GM21381 (cell line): Measurements from ENCODE around the gene TSPAN19.

Source experiments
- ATAC-seq: cut with Tn5 transposase; IDR thresholded peaks from one replicate; pipeline ENCODE4 v1.9.1; 2021; ENCODE audit warnings: mild to moderate bottlenecking, moderate library complexity; ENCODE audit not compliant: unreplicated experiment

Gene TSPAN19

GRCh38 chr12:85002778-85003296 lies 33.2 kb downstream of the TSPAN19 start:
- ATAC-seq = no peak

DNA sequence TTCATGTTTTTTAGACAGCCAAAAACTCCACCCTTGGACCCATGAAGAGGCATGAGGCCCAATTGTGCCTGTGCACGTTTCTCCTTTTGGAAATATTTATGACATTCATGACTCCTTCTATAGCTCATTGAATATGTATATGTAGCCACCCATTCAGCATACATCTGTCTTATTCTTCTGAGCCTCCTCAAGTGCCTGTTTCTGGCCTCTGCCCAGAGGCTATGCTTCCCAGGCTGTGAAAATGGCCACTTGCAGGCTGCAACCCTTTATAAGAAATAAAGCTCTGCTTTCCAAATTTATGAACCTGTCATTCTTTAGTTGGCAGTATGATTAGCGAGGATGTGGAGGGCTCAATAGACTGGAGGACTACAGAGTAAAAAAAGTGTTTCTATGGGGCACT lies 35.3 kb downstream of the TSPAN19 start:
- no peak for ATAC-seq

DNA sequence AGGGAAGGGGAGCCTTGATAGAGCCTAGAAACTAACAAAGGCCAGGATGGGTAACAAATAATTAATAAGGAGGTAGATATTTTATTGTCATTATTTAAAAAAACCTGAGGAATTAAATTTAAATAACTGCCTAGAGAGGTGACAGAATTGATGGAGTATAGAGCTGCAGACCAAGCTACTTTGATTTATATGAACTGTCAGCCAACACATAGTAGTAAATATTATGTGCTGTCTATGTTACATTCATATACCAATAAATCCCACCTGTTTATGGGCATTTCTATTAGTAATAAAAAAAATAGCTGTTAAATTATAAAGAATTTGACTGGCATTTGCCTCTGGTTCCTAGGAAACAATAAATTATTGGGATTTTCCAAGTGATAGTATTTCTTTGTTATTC lies 37.7 kb downstream of the TSPAN19 start:
- no peak for ATAC-seq

GRCh38 chr12:84996759-84997158 lies 39.3 kb downstream of the TSPAN19 start:
- no peak for ATAC-seq

- no peak for ATAC-seq
Observed at GRCh38 chr12:84995641-84996040, 40.4 kb downstream of the TSPAN19 start.

DNA sequence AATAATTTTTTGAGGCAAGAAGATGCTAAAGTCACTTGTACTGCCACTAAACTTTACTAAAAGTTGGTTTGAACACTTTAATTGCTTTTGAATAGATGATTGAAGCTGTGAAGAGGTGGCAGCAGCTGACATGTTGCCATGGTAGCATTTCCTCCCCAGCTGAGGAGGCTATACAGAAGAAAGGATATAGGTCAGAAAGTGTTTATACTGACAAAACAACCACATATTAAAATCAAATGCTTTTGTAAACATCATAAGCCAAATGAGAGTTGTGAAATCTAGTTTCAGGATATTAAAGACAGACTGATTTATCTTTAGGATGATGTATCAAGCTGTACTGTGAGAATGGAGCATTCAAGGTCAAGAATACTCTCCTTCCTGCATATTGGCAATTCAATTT lies 41.7 kb downstream of the TSPAN19 start:
- ATAC-seq = no peak

- ATAC-seq = no peak
Observed at GRCh38 chr12:84986586-84986985, 49.5 kb downstream of the TSPAN19 start.

DNA sequence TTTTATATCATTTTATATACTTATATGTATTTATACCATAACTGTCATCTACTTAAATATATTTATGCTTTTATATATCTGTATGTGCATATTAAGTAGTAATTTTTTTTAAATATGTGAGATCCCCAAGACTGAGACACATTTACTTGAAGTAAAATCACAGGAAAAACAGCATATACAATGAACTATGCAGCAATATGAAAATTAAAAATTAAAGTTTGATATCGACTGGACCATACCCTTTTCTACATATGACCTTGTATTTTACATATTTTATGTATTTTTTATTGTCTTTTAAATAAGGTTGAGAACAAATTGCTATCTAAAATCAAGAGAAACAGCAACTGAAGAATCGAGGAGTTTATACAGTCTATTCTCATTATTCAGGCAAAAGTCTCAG lies 50.0 kb downstream of the TSPAN19 start:
- ATAC-seq = no peak

- no peak for ATAC-seq
Observed at GRCh38 chr12:84983289-84983688, 52.8 kb downstream of the TSPAN19 start.

- no peak for ATAC-seq
Observed at GRCh38 chr12:84982888-84983287, 53.2 kb downstream of the TSPAN19 start.

DNA sequence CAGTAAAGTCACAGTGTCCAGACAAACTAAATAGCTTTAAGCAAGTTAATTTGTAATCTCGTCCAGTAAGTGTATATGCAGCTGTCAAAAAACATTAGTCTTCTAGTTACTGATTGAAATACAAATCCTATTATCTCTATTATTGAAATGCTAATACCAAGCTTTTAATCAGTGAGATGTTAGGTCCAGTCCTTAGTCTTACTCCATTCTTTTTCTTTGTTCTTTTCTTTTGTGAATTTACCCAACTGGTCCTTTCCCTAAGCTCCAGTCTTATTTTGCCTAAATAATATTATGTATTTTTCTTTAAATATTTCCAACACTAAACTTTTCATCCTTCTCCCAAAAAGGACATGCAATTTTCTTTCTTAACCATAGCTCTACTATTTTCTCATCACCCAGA lies 57.2 kb downstream of the TSPAN19 start:
- no peak for ATAC-seq

DNA sequence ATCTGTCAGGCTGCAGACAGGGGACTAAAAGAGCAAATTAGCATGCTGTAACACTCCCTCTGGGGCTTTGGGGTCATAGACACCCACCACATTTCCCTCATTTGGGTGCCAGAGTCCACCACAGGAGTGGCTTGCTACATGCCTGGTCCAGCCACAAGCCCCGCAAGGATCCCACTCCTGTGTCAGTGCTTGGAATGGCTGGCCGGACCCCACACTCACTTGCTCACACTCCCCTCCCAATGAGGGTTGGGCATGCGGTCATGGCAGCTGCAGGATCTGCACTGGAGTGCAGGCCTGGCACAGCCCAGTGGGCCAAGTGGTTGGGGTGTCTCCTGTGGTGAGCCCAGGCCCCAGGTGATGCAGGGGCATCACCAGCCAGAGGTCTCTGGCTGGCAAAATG lies 59.9 kb downstream of the TSPAN19 start:
- no peak for ATAC-seq

DNA sequence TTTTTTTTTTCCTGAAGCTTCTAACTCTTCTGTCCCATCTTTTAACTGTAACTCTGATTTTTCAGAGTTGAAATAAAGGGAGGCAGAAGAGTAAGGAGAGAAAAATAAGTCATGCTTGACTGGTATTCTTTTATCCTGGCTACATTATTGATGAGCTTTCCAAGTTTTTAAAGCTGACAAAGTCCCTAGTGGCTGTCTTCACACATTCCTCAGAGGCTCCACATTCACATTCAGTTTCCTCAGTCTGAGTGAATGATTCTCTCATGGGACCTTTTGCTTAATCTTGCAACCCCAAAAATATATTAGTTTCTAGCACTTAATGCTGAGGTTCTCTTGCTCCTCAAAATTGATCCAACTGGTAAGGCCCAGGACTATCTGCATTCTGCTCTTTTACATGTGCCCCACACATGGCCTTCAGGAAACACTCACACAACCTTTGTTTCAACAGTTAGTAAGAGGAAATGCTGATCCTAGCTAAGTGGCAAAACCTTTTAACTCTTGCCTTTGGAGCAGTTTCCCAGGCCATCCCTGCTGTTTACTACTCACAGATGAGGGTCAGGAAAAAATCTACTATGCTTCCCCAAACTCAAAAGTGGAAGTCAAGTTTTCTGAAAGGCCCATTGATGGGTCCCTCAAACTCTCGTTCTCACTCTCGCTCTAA lies 61.8 kb downstream of the TSPAN19 start:
- no peak for ATAC-seq

DNA sequence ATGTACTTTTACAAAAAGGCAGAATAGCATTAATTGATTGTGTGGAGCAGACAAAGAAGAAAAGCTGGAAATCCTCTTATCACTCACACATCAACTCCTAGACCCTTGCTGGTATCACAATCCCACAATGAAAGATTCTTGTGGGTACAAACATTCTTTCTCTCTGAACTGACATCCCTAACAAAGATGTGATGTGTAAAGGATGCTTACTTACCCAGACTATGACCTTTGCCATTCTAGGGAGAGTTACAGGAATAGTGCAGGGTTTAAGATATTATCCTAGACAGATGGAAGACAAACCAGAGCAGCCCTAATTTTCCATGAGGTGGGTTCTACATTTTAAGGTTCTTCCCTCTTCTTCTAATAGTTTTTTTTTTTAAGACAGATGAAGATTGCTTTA lies 63.1 kb downstream of the TSPAN19 start:
- no peak for ATAC-seq

DNA sequence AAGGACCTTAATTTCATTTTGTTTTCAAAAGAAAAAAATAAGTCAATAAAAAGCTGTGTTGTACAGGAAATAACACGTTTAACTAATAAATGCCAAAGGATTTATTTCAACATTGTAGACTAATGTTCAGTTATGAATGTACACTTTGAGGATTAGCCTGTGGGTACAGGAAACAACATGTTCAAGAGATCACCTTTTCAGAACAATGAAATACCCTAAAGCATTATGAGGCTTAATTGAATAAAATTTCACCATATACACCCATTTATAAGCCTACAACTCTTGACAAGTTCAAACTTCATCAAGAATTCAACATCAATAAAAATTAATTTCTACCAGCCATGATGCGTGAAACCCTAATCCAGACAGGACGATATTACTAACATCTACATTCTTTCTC lies 66.9 kb downstream of the TSPAN19 start:
- no peak for ATAC-seq
